Activated B cell treated with CpG ODN at 0.5 μM for 24 hours (primary cell): ENCODE results near the gene STUM. TPM values are rescaled to one million over a fixed set of nuclear protein-coding genes. Genes with fewer than 3 reads are reported as not detected.

ENCODE experiments used
- ATAC-seq: fragments of 200-7000 bp; cut with Tn5 transposase; one replicate; pipeline ENCODE4 v1.10.0; 2021; ENCODE audit warnings: low read depth, mild to moderate bottlenecking, moderate library complexity
- CTCF ChIA-PET: fragments of 350-600 bp; sonication (Branson Sonifier 250); formaldehyde crosslinking; loops from one replicate; lab custom pipeline; 2021; ENCODE audit warnings: antibody characterized with exemption; lab: Charles Lee
- POLR2A ChIA-PET: fragments of 350-600 bp; sonication (Branson Sonifier 250); formaldehyde crosslinking; loops from one replicate; lab custom pipeline; 2021; ENCODE audit warnings: antibody characterized with exemption; lab: Charles Lee
- DNase-seq: peaks from one replicate; pipeline ENCODE4 v3.0.0; 2022
- H3K27ac Mint-ChIP-seq: one replicate; pipeline ENCODE4 v1.8.0; 2020; ENCODE audit warnings: mixed read lengths
- H3K27me3 Mint-ChIP-seq: one replicate; pipeline ENCODE4 v1.8.0; 2021; ENCODE audit warnings: mixed read lengths
- H3K36me3 Mint-ChIP-seq: one replicate; pipeline ENCODE4 v1.8.0; 2021; ENCODE audit warnings: low read depth, mixed read lengths
- H3K4me1 Mint-ChIP-seq: one replicate; pipeline ENCODE4 v1.8.0; 2021; ENCODE audit warnings: mixed read lengths
- H3K4me3 Mint-ChIP-seq: one replicate; pipeline ENCODE4 v1.8.0; 2020; ENCODE audit warnings: mild to moderate bottlenecking, mixed read lengths
- H3K9me3 Mint-ChIP-seq: one replicate; pipeline ENCODE4 v1.8.0; 2020; ENCODE audit warnings: mixed read lengths
- intact Hi-C: fragments of 100-400 bp; cut with micrococcal nuclease; formaldehyde crosslinking; loops from one replicate; pipeline ENCODE4 v1.15.1; 2024
- total RNA-seq: library from RNA; stranded (reverse); gene quantifications from 2 replicates; pipeline ENCODE4 v1.2.3, GENCODE V29; 2022
- TF ChIP-seq, protein P1 (sequence below): fragments of 200-600 bp; IDR thresholded peaks from one replicate; pipeline ENCODE4 v1.8.0; 2022; ENCODE audit warnings: antibody characterized with exemption, mild to moderate bottlenecking

Gene STUM
- total RNA-seq, 1 donor from 2014 or later = 0.33 TPM

- H3K36me3 Mint-ChIP-seq = peaks cover 44% of the 10 kb centered on the region
- peak overlapping the region; percentile 72 for H3K27ac Mint-ChIP-seq
- H3K27me3 Mint-ChIP-seq = no peaks in the 10 kb centered on the region
- TF ChIP-seq, protein P1, sequence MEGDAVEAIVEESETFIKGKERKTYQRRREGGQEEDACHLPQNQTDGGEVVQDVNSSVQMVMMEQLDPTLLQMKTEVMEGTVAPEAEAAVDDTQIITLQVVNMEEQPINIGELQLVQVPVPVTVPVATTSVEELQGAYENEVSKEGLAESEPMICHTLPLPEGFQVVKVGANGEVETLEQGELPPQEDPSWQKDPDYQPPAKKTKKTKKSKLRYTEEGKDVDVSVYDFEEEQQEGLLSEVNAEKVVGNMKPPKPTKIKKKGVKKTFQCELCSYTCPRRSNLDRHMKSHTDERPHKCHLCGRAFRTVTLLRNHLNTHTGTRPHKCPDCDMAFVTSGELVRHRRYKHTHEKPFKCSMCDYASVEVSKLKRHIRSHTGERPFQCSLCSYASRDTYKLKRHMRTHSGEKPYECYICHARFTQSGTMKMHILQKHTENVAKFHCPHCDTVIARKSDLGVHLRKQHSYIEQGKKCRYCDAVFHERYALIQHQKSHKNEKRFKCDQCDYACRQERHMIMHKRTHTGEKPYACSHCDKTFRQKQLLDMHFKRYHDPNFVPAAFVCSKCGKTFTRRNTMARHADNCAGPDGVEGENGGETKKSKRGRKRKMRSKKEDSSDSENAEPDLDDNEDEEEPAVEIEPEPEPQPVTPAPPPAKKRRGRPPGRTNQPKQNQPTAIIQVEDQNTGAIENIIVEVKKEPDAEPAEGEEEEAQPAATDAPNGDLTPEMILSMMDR = no peak
- POLR2A ChIA-PET = interaction anchor here (1.0 to 18.4 kb wide), 4 partner anchors 9 to 52 kb away, joined by 4 to 451 read pairs (median 84); no protein-coding TSS in a partner anchor
- CTCF ChIA-PET = interaction anchor here (3.0 kb wide), 1 partner anchor 11 kb away, joined by 12 read pairs; no protein-coding TSS in a partner anchor
- H3K4me1 Mint-ChIP-seq = peaks cover 30% of the 10 kb centered on the region
- H3K4me3 Mint-ChIP-seq = no peak overlapping the region
- H3K9me3 Mint-ChIP-seq = no peaks in the 10 kb centered on the region
- ATAC-seq (no peak), DNase-seq (no peak)
- intact Hi-C loops = no loop called here
Observed at GRCh38 chr1:226651041-226651731, 102.6 kb downstream of the STUM start.

DNA sequence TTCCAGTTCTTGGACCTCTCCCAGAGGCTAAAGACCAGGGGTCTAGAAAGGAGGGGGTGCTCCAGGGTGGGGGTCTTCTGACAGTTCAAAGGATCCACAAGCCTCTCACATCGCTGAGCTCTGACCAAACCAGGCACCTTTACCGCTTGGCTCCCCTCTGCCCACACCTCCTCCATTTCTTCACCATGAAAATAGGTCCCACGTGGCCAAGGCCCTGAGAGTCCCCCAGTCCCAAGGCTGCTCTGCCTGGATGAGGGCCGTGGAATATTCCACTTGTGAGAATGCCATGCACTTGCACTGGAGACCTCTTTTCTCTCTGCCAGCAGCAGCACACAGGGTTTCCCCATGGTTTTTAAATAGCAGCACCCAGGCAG is 103.2 kb downstream of the STUM start:
- Mint-ChIP-seq H3K36me3 (peaks cover 43% of the 10 kb centered on the region), H3K4me3 (no peak overlapping the region), H3K27ac (no peak overlapping the region), H3K27me3 (no peaks in the 10 kb centered on the region), H3K4me1 (peaks cover 25% of the 10 kb centered on the region), H3K9me3 (no peaks in the 10 kb centered on the region)
- ChIA-PET POLR2A (interaction anchor here (1.0 to 18.4 kb wide), 5 partner anchors 9 to 52 kb away, joined by 4 to 451 read pairs (median 80); no protein-coding TSS in a partner anchor), CTCF (interaction anchor here (3.0 kb wide), 1 partner anchor 10 kb away, joined by 12 read pairs; no protein-coding TSS in a partner anchor)
- ATAC-seq (no peak), DNase-seq (no peak)
- TF ChIP-seq, protein P1 = no peak
- intact Hi-C loops = no loop called here

DNA sequence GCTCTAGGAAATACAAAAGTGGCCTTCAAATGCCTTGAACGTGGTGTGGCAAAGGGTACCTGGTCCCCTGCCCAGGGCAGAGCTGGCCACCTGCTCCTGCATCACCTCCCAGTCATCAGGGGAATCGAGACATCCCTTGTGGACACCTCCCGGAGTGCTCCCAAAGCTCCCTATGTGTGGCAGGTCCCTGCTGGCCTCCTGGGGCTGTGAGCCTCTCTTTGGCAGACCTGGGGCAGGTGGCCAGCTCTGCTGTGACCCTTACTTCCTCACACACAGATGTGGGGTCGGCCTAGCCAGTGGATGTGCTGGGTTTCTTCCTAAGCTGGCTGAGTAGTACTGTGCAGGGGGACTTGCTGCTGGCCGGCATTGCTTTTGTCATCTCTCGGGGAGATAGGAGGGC is 104.0 kb downstream of the STUM start:
- H3K4me1 Mint-ChIP-seq = peaks cover 24% of the 10 kb centered on the region
- no peak overlapping the region for H3K4me3 Mint-ChIP-seq
- intact Hi-C loops = loop anchor here (1.0 kb wide), 2 partner anchors 9 to 10 kb away; no protein-coding TSS in a partner anchor
- ATAC-seq (no peak), DNase-seq (no peak)
- H3K36me3 Mint-ChIP-seq = peaks cover 42% of the 10 kb centered on the region
- no peaks in the 10 kb centered on the region for H3K9me3 Mint-ChIP-seq
- H3K27me3 Mint-ChIP-seq = no peaks in the 10 kb centered on the region
- no peak overlapping the region for H3K27ac Mint-ChIP-seq
- CTCF ChIA-PET = interaction anchor here (1.0 to 2.6 kb wide), 3 partner anchors 9 to 45 kb away, joined by 3 to 14 read pairs (median 4); no protein-coding TSS in a partner anchor
- POLR2A ChIA-PET = interaction anchor here (0.9 to 18.4 kb wide), 8 partner anchors 10 to 51 kb away, joined by 4 to 451 read pairs (median 19); no protein-coding TSS in a partner anchor
- TF ChIP-seq, protein P1 = no peak

DNA sequence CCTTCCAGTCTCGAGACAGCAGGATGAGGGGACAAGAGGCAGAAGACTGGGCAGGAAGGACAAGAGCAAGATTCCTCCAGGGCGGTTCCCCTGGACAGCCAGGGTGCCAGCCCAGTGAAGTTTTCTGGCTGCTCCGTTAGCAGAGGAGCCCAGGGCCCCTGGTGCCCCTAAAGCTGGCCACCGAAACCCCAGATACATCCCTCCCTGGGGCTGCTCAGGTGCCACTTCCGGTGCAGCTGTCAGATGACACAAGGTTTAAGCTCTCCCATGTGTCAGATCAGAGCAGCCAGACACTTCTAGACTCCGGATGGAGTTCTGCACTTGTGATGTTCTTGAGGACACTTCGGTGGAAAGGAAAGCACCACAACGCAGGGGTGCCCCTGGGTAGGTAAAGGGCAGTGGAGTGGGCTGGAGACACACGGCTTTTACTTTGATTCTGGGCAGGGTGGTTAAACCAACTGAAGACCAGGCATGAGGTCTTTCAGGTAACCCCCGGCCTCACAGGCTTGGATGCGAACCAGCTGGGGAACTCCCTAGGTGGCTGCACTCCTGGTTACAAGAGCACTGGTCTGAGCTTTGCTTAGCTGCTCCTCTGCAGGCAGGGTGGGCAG is 104.9 kb downstream of the STUM start:
- Mint-ChIP-seq H3K4me3 (peak overlapping the region; percentile 85), H3K9me3 (no peaks in the 10 kb centered on the region), H3K27me3 (no peaks in the 10 kb centered on the region), H3K36me3 (peaks cover 40% of the 10 kb centered on the region), H3K27ac (no peak overlapping the region), H3K4me1 (peaks cover 23% of the 10 kb centered on the region)
- TF ChIP-seq, protein P1 = no peak
- CTCF ChIA-PET = interaction anchor here (0.6 to 2.6 kb wide), 8 partner anchors 9 to 61 kb away, joined by 3 to 15 read pairs (median 4); no protein-coding TSS in a partner anchor
- peak; percentile 37 for DNase-seq
- POLR2A ChIA-PET = interaction anchor here (0.6 to 18.4 kb wide), 20 partner anchors 10 to 1132 kb away, joined by 3 to 451 read pairs (median 4); partner anchors contain the start of gene ITPKB
- ATAC-seq = peak; percentile 70
- intact Hi-C loops = loop anchor here (1.0 kb wide), 2 partner anchors 9 to 10 kb away; no protein-coding TSS in a partner anchor
